DMS114 treated with DMSO at 0.1 percent for 48 hours (cell line): ENCODE results near the gene RNF227.

Experiments used
- DNase-seq: peaks from one replicate; lab custom pipeline; 2025; ENCODE audit not compliant: unreplicated experiment; lab: John Stamatoyannopoulos, UW

The RNF227 gene

DNA sequence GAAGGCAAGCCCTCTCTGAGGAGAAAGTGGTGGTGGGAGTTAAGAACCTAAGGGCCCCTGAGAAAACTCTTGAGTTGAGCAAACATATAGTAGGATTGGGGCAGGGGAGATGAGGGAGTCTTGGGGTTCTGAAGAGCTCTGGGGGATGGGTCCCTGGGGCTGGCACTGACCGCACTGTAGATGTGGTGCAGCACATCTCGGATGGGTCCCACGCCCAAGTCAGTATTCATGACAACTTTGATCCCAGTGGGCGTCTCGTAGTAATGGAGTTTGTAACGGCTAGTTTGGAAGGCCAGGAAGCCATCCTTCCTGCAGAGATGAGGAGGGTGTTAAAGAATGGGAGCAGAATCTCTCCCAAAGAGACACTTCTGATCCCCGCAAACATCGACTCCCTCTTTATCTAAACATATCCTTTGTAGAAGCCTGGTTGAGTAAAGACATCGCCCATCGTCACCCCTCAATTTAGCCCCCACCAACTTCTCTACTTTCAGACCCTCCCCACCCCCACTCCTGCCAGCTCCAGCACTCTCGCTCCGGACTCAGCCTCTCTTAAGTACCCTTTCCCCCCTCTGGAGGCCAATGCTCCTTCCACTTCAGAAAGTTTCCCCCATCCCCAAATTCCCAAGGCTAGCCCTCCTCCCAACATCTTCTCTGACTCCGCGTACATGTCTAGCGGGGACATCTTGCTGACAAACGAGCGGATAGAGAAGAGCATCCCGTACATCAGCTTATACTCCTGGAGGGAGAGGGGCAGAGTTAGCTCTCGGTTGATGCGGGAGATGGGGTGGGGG, 14.9 kb upstream of the RNF227 start:
- no peak for DNase-seq

DNA sequence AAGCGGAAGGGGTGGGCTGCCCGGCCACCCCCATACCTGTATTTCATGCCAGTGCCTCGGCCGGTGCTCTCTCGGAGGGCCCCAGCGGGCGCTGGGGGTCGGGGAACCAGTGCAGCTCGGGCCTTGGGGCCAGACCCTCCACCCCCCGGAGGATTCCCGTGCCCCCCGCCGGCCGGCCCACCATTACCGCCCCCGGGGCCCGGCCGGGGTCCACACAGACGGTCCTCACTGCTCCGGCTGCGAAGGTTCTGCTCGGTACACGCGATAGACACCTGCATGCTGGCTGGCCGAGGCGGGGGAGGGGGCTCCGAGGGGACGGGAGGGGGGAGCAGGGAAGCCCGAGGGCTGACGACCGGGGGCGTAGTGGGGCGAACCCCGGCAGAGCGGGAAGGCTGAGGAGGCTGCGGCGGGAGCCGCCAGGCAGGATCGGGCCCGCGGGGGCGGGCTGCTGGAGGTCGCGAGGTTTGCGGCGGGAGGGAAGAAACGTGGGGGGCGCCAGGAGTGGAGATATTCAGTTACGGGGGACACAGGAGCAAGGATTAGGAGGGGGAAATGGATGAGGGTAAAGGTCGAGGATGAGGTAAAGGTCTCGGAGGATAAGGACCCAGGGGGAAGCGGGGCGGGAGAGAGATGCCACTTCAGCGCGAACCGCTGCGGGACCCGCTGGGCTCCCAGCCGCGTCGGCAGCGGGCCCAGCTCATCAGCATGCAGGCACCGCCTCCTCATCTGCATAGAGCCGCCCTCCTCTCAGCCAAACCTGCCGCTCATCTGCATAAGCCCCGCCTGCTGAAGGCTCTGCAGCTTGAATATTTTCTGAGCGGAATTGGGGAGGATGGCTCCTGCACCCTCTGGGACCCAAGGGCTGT, 13.3 kb upstream of the RNF227 start, which contains the start of gene KCNAB3:
KCNAB3 (minus strand) TSS at position 699 of the 866 bp plus-strand sequence; CDS start at position 278, 421 bp downstream.
- no peak for DNase-seq

GRCh38 chr17:7927596-7927995, 11.5 kb upstream of the RNF227 start:
- DNase-seq = no peak

GRCh38 chr17:7922845-7923628, 6.9 kb upstream of the RNF227 start:
- no peak for DNase-seq

- no peak for DNase-seq
These were observed 6.3 kb upstream of the RNF227 start for GRCh38 chr17:7922269-7922844.

DNA sequence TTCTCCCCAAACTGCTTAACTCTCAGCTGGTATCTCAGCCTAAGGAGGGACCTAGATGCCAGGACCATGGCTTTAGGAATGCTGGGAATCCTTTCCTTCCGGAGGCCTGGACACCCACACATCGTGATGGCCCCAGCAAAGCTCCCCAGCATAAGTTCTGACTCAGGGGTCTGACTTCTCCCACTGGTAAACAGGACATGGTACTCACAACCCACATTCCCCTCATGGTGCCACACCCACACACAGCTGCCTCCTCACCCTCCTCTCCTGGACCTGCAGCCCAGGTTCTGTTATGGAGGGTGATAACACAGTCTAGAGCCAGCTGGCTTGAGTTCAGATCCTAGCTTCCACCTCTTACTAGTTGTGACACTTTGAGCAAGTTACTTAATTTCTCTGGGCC, 719 bp upstream of the RNF227 start:
- no peak for DNase-seq

GRCh38 chr17:7916385-7916682, 245 bp upstream of the RNF227 start:
- DNase-seq = no peak

DNA sequence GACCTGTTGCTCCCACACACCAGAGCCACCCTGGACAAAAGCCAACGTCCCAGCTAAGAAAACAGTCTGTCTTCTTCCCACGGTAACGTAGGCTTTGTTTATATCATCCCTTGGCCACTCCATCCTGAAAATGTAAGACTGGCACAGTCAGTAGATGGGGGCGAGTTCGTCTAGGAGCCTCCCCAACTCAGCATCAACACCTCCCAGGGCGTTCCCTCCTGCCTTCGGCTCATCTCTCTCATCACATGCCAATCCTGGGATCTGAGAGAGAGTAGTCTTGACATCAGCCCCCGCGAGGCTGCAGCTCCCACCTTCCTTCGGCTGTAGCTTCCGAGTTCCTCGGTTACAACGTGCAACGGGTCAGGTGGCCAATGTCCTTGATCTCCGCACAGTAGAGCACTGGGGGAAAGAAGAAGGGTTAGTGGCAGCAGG, 894 bp downstream of the RNF227 start:
- DNase-seq = no peak

GRCh38 chr17:7912927-7913524, 3.1 kb downstream of the RNF227 start:
- peak; percentile 52 for DNase-seq

- no peak for DNase-seq
These were observed 5.0 kb downstream of the RNF227 start for GRCh38 chr17:7911116-7911515.

DNA sequence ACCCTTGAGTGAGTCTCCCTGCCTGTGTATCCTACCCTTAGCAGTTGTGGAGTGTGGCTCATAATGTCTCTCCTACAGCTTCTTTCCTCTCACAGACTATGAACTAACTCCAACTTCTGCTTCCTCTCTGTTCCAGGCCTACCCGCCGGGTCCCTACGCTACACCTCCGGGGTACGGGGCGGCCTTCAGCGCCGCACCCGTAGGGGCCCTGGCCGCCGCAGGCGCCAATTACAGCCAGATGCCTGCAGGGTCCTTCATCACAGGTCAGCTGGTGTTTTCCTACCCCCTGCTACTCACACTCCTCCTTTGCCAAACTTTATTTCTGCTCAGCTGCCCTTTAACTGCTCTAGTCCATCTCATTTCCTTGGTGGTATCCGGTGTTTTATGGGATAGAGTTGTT, 5.4 kb downstream of the RNF227 start:
- no peak for DNase-seq

GRCh38 chr17:7910281-7910680, 5.8 kb downstream of the RNF227 start:
- DNase-seq = no peak

- no peak for DNase-seq
These were observed 7.0 kb downstream of the RNF227 start for GRCh38 chr17:7909089-7909488.

DNA sequence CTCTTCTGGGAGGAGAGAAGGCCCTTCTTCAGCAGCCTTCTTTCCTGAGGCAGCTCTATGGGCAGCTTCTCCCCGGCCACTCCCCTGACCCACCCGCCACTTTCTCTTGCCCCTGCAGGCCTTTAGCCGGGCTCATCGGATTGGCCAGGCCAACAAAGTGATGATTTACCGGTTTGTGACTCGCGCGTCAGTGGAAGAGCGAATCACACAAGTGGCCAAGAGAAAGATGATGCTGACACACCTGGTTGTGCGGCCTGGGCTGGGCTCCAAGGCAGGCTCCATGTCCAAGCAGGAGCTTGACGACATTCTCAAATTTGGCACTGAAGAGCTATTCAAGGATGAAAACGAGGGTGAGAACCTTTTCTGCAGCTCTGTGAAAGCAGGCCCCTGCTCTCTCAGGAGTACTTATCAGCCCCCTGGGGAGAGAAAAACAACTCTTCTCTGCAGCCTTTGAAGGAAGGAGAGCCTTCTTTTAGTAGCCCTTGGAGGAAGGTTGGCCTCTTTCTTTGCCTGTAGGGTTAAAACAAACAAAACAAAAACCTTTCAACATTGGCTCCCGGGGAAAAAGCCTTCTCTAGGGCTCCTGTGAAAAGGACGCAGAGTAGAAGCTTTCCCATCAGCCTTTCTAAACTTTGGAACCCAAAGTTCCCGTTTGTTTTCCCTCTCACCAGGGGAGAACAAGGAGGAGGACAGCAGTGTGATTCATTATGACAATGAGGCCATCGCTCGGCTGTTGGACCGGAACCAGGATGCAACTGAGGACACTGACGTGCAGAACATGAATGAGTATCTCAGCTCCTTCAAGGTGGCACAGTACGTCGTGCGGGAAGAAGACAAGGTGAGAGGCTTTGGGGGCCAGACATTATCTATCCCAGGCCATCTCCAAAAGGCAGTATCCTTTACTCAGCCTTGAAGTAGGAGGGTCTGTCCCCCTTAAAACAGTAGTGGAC, 12.7 kb downstream of the RNF227 start:
- DNase-seq = no peak

DNA sequence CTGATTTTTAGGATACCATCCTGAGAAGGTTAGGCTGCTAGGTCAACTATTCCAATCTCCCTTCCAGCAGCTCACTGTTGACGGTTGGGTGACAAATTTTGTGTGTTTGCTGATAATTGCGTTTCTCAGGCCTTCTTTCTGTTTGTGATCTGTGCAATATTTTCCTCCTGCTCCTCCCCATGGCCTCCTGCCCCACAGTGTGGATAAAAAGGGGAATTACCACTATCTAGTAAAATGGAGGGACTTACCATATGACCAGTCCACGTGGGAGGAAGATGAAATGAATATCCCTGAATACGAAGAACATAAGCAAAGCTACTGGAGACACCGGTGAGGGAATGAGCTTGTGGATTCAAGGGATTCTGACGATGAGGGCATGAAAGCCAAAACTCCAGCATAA, 18.3 kb downstream of the RNF227 start:
- DNase-seq = no peak

DNA sequence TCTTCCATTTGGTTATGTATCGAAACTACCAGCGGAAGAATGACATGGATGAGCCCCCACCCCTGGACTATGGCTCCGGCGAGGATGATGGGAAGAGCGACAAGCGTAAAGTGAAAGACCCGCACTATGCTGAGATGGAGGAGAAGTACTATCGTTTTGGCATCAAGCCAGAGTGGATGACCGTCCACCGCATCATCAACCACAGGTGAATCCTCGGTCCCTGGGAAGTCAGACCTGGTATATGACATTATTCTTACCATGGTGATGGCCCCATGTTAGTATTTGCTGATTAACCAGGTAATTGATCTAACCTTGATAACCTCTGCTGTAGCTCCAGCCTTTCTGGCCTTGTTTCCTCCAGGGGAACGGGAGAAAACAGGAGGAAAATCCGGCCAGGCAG, 19.0 kb downstream of the RNF227 start:
- no peak for DNase-seq

GRCh38 chr17:7894866-7895265, 21.2 kb downstream of the RNF227 start:
- DNase-seq = no peak

DNA sequence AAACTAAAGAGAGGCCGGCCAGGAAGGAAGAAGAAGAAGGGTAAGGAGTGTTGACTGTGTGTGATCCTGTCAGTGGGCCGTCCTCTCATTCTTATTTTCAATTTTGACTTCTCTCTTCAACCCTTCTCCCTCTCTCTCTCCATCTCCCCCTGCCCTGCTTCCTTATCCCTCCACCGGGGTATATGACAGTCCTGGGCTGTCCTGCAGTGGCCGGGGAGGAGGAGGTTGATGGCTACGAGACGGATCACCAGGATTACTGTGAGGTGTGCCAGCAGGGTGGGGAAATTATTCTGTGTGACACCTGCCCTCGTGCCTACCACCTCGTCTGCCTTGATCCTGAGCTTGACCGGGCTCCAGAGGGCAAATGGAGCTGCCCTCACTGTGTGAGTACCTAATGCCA, 21.9 kb downstream of the RNF227 start:
- no peak for DNase-seq

DNA sequence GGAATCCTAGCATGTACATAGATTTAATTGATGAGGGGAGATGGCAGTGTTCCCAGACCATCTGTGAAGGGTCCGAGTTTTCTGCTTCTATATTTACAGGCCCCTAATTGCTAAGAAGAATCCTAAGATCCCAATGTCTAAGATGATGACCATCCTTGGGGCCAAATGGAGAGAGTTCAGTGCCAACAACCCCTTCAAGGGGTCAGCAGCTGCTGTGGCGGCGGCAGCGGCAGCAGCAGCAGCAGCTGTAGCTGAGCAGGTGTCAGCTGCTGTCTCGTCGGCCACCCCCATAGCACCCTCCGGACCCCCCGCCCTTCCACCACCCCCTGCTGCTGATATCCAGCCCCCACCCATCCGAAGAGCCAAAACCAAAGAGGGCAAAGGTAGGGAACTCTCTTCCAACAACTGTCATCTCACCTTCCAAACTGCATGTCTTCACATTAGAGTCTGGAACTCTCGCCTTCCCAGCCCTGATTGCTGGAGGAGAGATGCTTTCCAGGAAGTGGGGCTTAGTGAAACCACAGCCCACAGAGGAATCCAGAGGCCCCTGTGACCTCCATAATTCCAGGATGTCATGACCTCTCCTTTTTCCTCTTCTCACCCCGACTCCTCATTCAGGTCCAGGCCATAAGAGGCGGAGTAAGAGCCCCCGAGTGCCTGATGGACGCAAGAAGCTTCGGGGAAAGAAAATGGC, 22.8 kb downstream of the RNF227 start:
- DNase-seq = no peak
